ENCODE measurements around the gene CCT7.

Gene CCT7

DNA sequence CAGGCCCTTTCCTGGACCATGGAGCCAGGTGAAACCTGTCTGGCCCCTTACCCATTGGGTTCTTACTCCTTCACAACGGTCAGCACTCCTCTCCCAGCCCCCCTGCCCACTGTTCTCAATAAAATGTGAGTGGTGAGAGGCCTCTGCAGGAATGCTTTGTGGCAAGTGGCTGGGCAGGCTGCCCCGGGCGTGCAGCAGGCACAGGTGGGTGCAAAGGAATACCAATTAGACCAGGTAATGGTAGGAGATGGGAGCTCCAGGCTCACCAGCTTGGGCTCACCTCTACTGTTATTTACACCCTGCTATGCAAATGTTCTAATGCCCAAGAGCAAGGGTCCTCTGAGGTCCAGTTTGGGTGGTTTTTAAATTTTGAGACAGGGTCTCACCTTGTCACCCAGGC, 7.0 kb upstream of the CCT7 start:
- Histone ChIP-seq H3K4me3 (ENCODE audit: low read depth in 1 of 2, low read length in 1 of 2) (no peak overlapping the region), H3K4me1 (ENCODE audit: control insufficient read depth in 1 of 2, insufficient read depth in 1 of 2, low read depth in 1 of 2, low read length in 1 of 2) (no peaks in the 10 kb centered on the region), H3K27me3 (no peaks in the 10 kb centered on the region), H3K9me3 (no peaks in the 10 kb centered on the region), H3K27ac (no peak overlapping the region), H3K36me3 (peaks cover 21% of the 10 kb centered on the region)
- TF ChIP-seq CTCF (IDR thresholded peaks at IDR 0.05): no peak

GRCh38 chr2:73228631-73229030, 5.5 kb upstream of the CCT7 start:
- H3K27ac ChIP-seq: no peak overlapping the region
- TF ChIP-seq CTCF (IDR thresholded peaks at IDR 0.05): no peak
- H3K4me3 ChIP-seq (ENCODE audit: low read depth in 1 of 2, low read length in 1 of 2): no peak overlapping the region
- peaks cover 21% of the 10 kb centered on the region for H3K36me3 ChIP-seq
- H3K4me1 ChIP-seq (ENCODE audit: control insufficient read depth in 1 of 2, insufficient read depth in 1 of 2, low read depth in 1 of 2, low read length in 1 of 2): peaks cover 8 to 9% of the 10 kb centered on the region in 2 experiments
- H3K9me3 ChIP-seq: no peaks in the 10 kb centered on the region
- H3K27me3 ChIP-seq: no peaks in the 10 kb centered on the region

DNA sequence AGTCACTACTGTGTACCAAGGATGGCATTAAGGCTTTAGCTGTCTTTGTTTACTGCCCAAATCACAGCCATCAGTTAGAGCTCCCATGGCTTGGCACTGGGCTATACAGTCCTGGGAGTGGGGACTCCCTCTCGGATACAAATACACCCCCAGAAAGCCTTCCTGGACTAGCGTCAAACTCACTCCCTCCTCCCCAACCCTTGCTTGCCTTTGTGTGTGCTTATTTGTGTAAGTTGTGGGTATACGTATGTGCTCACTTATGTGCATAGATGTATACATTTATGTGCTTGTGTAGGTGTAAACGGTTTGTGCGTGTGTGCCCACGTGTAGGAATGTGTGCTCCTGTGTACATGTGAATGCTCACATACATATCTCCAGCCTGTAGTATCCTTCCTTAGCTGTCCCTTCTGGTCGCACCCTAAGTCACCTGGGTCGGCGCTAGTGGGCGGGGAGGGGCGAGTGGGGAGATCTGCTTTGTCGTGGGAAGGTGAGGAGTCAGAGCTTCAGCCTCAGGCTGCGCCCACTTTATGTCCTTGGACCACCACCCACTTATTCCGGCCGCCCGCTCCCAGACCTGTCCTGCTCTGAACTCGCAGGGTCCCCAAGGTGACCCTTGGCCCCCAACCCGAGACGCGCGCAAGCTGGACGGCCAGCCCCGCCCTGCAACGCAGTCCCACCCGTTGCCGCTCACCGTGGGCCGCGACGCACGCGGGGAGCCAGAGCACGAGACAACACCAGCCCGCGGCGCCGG, 1.5 kb upstream of the CCT7 start:
- Histone ChIP-seq H3K4me1 (ENCODE audit: control insufficient read depth in 1 of 2, insufficient read depth in 1 of 2, low read depth in 1 of 2, low read length in 1 of 2) (peaks cover 23 to 25% of the 10 kb centered on the region in 2 experiments), H3K27me3 (no peaks in the 10 kb centered on the region), H3K27ac (peak overlapping the region; percentile 82), H3K4me3 (ENCODE audit: low read depth in 1 of 2, low read length in 1 of 2) (peak overlapping the region; percentile 96 to 100), H3K36me3 (peaks cover 14% of the 10 kb centered on the region), H3K9me3 (no peaks in the 10 kb centered on the region)
- no peak for TF ChIP-seq CTCF (IDR thresholded peaks at IDR 0.05)

- peaks cover 7% of the 10 kb centered on the region for H3K36me3 ChIP-seq
- no peaks in the 10 kb centered on the region for H3K9me3 ChIP-seq
- TF ChIP-seq CTCF (IDR thresholded peaks at IDR 0.05): peak; percentile 43
- H3K27ac ChIP-seq: peak within 1 kb of the TSS; percentile 82
- H3K4me1 ChIP-seq (ENCODE audit: control insufficient read depth in 1 of 2, insufficient read depth in 1 of 2, low read depth in 1 of 2, low read length in 1 of 2): peaks cover 23 to 25% of the 10 kb centered on the region in 2 experiments
- peak within 1 kb of the TSS; percentile 96 to 100 for H3K4me3 ChIP-seq (ENCODE audit: low read depth in 1 of 2, low read length in 1 of 2)
- H3K27me3 ChIP-seq: no peaks in the 10 kb centered on the region
Observed at GRCh38 chr2:73233154-73233931, 765 bp upstream of the CCT7 start, which contains the start of gene PRADC1. Gene PRADC1, minus strand, starts transcription at chr2:73233239. Its CDS starts 79 bp downstream, at chr2:73233160.

DNA sequence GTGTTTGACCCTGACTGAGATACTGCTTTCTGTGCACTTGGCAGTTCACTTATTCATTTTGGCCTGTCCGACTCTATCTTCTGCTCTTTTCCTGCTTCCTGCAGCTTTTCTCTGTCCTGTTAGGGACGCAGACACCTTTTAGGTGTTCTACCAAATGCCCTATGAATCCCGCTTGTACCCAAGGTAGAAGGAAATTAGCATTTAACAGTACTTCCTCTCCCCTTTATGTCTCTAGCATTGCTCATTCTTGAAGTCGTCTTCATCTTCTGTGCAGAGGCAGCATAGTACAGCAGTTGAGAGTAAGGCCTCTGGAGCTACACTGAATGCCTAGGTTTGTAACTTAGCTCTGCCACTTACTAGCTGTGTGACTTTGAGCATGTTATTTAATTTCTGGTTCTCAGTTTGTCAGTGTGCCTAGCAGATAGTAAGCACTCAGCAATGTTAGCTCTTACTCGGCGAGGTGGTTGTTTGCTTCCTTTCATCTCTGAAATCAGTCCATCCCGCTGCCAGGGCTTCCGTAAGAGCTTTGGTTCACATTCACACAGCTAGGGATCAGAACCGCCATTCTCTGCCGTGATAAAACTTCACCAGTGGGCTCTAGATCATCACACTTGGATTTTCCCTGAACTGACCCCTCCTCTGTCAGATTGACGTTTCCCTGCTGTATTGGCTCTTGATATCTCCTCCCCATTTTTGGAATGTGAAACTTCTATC, 1.4 kb downstream of the CCT7 start:
- H3K27me3 ChIP-seq: no peaks in the 10 kb centered on the region
- no peak for TF ChIP-seq CTCF (IDR thresholded peaks at IDR 0.05)
- H3K4me1 ChIP-seq (ENCODE audit: control insufficient read depth in 1 of 2, insufficient read depth in 1 of 2, low read depth in 1 of 2, low read length in 1 of 2): peaks cover 23 to 25% of the 10 kb centered on the region in 2 experiments
- no peaks in the 10 kb centered on the region for H3K9me3 ChIP-seq
- peak overlapping the region; percentile 96 to 100 for H3K4me3 ChIP-seq (ENCODE audit: low read depth in 1 of 2, low read length in 1 of 2)
- peaks cover 15% of the 10 kb centered on the region for H3K36me3 ChIP-seq
- no peak overlapping the region for H3K27ac ChIP-seq
